M059J (cell line): ENCODE measurements around the gene CDK5. TPM values are rescaled to one million over a fixed set of nuclear protein-coding genes. Genes with fewer than 3 reads are reported as not detected.
"Not testable (repeated sequence)": the region's sequence is repeated elsewhere in the genome, so short reads cannot be mapped to it uniquely, and the experiment has no call there.

ENCODE experiments used
- DNase-seq: peaks from one replicate; pipeline ENCODE4 v3.0.0-alpha.2; 2012; ENCODE audit warnings: low read depth
- total RNA-seq: library from RNA; depleted of rRNA; stranded (reverse); fragments of >200 nt; shearing (Covaris generic); gene quantifications from 2 replicates; pipeline ENCODE4 v1.2.3, GENCODE V29; 2014

The CDK5 gene
- total RNA-seq, 1 experiment from 2014 or later, result 54.2 TPM

DNA sequence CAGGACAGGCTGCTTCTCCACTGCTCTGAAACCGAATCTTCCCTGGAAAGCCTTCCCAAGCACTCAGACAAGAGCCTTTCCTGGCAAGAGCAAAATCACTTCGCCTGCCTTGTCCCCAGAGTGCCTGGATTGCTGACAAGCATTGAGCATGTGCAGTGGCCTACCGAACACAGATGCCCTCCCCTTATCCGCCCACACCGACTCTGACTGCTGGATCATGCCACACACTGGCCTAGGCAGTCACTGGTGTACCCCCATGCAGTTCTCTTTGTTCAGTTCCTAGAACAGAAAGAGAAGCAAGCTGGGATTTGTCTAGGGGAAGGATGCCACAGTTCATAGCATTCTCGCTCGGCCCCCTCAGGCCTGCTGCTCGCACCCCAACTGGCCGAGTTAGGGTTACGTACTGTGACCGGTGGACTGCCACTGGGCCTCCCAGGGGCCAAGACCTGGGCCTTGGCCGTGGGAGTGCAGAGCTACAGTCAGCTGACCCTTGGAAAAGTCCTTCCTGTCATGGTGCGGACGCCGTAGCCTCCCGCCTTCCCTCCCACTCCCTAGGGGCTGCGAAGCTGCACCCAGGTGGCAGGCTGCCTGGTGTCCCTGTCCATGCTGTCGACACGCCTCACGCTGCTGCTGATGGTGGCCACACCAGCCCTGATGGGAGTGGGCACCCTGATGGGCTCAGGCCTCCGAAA lies 22.5 kb downstream of the CDK5 start:
- no peak for DNase-seq

- DNase-seq, result no peak
Measured at GRCh38 chr7:151034312-151035025, 23.2 kb downstream of the CDK5 start.

DNA sequence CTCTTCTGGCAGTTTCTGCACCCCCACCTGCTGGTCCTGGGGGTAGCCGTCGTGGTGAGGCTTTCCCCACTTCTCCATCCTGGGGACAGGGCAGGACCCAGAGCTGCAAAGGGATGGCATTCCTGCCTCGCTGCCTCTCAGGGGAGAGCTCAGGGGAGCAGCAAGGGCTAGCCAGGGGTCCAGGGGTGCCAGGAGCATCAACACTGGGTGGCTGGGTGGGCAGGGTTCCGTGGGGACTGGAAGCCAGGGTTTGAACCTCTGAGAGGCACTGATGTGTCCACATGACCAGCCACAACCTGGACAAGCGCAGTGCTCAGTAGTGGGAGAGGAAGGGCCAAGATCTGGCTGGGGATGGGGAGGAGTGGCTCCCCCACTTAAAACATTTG lies 23.8 kb downstream of the CDK5 start:
- no peak for DNase-seq

- DNase-seq, result no peak
Measured at GRCh38 chr7:151032936-151033863, 24.5 kb downstream of the CDK5 start.

- DNase-seq, result no peak
Measured at GRCh38 chr7:151031011-151031410, 26.7 kb downstream of the CDK5 start.

DNA sequence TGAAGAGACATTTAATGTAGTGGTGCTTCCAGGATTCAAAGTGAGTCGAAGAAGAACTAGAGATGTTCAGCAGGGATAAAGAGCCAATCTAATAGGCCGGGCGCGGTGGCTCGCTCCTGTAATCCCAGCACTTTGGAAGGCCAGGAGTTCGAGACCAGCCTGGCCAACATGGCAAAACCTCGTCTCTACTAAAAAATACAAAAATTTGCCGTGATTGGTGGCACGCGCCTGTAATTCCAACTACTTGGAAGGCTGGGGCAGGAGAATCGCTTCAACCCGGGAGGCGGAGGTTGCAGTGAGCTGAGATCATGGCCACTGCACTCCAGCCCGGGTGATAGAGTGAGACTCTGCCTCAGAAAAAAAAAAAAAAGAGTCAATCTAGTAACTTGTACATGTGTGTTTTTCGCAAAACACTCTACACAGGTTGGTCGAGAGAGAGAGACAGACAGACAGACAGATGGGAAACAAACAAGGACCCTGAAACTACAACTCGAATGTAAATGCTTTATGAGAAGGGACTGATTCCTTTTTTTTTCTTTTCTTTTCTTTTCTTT lies 28.7 kb downstream of the CDK5 start:
- DNase-seq, result no peak

- DNase-seq, result peak; percentile 99
Measured at GRCh38 chr7:151028131-151028947, 29.4 kb downstream of the CDK5 start, which contains the start of gene ABCB8. Gene ABCB8 (plus strand): TSS chr7:151028450. CDS start chr7:151028516, 66 bp downstream.

- not testable (repeated sequence) for DNase-seq
Measured at GRCh38 chr7:151027728-151028130, 30.0 kb downstream of the CDK5 start.

- not testable (repeated sequence) for DNase-seq
Measured at GRCh38 chr7:151026771-151027727, 30.6 kb downstream of the CDK5 start.

GRCh38 chr7:151025924-151026671 lies 31.6 kb downstream of the CDK5 start:
- peak; percentile 81 for DNase-seq

DNA sequence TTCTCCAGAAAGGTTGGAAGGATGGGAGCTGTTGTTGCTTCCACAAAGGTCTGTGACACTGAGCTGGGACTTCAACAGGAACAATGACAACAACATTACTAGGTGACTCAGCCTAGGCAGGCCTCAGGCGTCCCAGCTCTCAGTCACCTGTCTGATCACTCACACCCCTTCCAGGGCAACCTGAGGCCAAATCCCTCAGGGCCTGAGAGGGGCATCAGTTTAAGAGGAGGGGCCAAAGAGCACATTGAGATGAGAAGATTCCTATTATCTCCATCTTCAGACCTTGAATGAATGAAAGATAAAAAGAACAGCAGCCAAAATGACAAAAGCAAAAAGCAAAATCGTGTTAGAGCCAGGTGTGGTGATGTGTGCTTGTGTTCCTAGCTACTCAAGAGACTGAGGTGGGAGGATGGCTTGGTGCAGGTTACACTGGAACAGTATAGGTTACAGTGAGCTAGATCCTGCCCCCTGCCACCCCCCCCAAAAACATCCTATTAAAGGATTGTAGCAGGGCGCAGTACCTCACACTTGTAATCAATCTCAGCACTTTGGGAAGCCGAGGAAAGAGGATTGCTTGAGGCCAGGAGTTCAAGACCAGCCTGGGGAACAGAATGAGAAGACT lies 33.2 kb downstream of the CDK5 start, which contains the start of gene ATG9B:
ATG9B (minus strand) TSS at position 60 of the 622 bp plus-strand sequence. CDS start 71 bp downstream, outside the sequence.
- DNase-seq, result peak; percentile 49

GRCh38 chr7:151023232-151023631 lies 34.5 kb downstream of the CDK5 start:
- DNase-seq, result no peak

- no peak for DNase-seq
Measured at GRCh38 chr7:151020231-151020630, 37.5 kb downstream of the CDK5 start.

GRCh38 chr7:151019130-151019447 lies 38.6 kb downstream of the CDK5 start:
- DNase-seq, result no peak

GRCh38 chr7:151018421-151019129 lies 39.1 kb downstream of the CDK5 start:
- DNase-seq, result no peak

GRCh38 chr7:151017953-151018420 lies 39.7 kb downstream of the CDK5 start:
- DNase-seq, result no peak

GRCh38 chr7:151017370-151017952 lies 40.2 kb downstream of the CDK5 start:
- DNase-seq, result no peak
